GM21423 (cell line): ENCODE measurements around the gene CDK19.

ENCODE experiments used
- ATAC-seq: cut with Tn5 transposase; IDR thresholded peaks from one replicate; pipeline ENCODE4 v1.9.1; 2021; ENCODE audit warnings: mild to moderate bottlenecking, moderate library complexity; ENCODE audit not compliant: unreplicated experiment

The CDK19 gene

DNA sequence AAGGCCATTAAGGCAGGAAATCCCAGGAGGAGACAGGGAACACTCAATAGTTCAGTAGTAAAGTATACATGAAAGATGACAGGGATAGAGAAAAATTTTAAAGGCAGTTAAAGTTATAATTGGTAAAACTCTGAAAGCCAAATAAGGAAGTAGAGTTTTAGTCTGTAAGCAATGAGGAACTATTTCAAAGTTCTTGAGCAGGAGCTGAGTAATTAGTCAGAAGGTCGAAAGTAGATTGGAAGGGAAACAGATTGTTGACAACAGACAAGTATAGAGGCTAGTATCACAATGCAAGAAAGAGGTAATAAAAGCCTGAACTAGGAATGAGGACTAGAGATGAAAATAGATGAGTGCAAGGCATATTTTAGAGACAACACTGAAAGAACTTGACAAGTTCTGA lies 150.3 kb downstream of the CDK19 start:
- ATAC-seq, result no peak

DNA sequence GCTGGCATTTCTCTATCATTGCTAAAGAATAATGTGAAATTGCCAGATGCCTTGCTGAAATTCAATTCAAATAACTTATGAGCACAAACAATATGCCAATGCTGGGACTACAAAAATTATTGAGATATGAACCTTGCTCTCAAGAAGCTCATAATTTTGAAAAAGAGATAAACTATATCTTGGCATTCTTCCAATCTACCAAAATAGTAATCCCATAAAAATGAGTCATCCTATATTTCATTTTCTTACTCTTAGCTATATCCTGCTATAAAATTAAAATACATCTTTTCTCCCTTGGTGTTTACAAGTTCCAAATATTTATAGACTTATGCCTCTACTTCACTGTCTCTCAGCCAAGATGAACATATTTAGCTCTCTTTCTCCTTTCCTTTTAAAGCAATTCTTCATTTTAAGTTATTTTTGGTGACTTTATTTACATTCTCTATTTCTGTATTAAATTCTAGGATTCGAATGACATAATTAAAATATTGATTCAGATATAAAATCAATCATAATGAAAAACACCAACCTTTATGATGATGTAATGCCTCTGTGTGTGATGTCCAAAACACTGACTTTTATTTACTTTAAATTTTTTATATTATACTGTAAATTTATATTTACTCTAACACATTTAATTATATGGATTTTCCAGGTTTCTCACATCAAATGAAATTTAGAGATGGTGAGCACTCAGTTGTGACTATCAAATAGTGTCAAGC lies 152.6 kb downstream of the CDK19 start:
- ATAC-seq, result no peak

DNA sequence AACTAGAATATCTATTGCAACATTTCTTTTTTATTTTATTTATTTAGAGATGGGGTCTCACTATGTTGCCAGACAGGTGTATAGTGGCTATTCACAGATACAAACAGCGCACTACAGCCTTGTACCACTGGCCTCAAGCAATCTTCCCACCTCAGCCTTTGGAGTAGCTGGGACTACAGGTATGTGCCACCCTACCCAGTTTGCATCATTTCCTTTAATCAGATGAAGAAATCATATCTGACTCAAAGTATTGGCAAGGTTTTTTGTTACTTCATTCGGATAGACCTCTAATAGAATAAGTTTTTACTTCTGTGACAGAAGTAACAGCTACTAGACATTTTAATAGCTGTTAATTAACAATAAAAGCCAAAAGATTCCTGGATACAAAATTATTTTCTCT lies 153.9 kb downstream of the CDK19 start:
- no peak for ATAC-seq

DNA sequence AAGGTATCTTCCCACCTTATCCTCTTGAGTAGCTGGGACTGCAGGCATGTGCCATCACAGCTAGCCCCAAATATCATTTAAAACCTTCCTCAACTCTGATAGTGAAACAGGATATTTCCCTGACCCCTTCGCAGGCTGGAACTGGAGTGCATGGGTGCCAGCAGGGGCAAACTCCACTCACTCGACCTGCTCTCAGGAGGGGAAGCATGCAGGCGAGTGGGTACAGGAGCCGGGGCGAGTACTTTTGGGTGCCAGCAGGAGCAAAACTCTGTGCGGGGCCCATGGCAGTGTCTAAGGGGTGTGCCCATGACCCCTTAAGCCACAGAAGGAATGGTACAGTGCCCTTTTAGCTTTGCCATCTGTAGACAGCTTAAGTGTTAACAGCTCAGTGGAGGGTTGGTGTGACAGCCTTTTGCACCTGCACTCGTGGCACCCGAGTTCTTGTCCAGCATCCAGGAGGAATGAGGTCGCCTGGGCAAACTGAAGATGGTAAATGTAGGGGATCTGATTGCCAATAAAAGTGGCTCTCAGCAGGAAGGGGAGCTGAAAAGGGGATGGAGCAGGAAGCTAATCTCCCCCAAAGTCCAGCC lies 155.1 kb downstream of the CDK19 start:
- ATAC-seq, result no peak

DNA sequence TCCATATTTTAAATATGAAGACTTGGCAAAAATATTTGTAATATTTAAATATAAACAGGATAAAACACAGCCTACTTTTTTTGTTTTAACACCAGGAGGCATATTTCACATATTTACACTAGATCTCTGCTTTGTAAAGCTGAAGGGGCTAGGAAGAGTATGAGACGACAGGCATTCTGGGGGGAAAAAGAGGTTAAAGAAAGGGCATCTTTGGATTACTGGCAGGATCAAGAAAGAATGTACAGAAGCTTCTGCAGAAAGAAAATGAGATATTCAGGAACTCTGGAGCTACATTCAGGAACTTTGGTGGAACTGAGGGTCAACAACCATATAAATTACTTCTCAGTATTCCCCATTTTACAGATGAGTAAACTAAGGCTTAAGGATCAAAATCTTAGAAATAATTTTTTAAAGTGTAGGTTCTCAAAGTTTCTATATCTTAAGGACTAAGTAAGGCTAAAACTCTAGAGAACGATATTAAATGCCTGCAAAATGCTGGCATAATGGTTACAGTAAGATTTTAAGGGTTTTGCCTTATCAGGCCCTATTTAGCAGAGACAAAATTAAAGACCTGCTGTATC lies 156.5 kb downstream of the CDK19 start:
- ATAC-seq, result no peak

DNA sequence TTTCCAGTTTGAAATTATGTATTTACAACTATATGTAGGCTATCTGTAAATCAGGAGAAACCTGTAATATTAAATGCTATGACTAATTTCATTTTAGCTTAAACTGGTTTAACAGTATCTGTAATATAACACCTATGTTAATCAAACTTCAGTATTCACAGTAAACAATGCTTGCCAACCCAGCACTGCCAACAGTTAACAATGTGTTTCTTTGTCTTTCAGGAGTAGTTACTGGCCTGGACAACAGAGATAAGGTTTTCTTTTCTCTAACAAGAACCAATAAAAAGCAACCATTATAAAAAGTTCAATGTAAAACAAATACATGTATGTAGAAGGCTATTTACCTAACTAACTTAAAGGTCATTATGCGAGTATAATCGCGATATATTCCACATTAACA lies 158.8 kb downstream of the CDK19 start:
- no peak for ATAC-seq

DNA sequence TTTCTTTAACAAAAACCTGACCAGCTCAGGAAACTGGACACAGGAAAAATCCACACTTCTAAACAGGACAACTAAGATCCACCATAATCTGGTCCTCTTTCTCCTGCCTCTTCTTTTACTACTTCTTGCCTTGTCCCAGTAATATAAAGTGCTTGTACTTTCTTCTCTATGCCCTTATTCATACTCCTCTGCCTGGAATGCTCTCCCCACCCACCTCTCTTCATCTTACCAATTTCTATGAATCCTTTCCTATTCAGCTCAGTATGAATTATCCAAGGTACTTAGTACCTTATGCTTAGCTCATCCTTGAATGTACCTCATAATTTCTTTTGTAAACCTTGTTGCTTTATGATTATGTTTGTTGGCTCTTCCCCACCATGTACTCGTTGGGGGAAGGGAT lies 159.4 kb downstream of the CDK19 start:
- ATAC-seq, result no peak

DNA sequence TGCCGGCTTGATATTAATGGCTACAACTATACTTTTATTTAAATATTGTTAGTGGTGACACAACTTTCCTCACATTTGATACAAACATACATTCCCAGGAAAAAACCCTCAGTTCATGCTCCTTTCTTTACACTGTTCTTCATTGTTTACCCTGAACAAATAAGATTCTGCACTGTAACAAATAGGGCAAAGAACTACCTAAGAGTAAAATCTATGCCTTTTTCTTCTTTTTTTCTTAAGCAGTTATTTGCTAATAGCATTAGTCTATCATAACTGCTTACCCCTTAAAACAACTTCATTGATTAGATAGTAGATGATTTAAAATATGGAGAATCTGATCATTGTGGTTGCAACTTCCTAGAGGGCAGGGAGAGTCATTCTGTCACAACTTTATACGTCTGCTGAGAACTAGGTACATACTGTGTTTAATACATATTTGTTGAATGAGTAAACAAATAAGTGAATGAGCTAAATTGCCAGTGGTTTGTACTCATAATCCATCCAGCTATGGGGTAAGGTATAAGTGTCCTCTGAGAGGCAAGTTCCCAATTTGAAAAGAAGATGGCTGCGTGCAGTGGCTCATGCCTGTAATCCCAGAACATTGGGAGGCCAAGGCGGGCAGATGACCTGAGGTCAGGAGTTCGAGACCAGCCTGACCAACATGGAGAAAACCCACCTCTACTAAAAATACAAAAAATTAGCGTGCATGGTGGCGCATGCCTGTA lies 161.0 kb downstream of the CDK19 start:
- no peak for ATAC-seq

DNA sequence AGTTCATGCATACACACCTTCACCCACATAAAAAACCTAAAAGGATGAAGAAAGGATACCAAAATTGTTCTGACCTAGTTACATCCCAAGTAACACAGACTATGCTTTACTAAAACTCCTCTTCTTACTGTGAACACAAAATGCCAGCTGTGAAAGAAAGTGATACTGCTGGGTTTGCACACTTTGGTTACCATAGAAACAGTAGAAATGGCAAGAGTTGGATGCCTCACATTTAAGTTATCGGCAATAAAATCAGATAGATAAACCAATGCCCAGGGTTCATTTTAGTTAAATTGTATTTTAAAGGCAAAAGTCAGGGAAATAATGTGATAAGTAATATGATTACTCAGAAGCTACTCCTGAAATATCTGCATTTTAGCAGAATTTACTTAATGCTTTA lies 161.9 kb downstream of the CDK19 start:
- no peak for ATAC-seq

DNA sequence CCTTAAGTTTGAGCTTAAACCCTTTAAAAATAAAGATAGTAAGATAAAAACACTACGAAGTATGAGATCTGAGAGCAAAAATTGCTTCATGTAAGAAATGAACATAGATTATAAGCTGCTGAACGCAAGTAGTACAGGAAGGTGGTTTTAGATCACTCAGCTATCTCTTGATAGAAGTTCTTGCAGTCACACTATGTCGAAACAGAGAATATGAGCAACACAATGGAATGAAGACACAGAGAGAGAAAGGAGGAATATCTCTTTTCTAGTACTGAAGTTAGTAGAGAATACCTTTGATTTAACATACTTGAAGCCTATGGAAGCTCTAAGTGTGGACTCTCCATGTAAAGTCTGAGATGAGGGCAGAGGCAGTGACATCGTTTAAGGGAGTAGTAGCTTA lies 162.7 kb downstream of the CDK19 start:
- no peak for ATAC-seq

DNA sequence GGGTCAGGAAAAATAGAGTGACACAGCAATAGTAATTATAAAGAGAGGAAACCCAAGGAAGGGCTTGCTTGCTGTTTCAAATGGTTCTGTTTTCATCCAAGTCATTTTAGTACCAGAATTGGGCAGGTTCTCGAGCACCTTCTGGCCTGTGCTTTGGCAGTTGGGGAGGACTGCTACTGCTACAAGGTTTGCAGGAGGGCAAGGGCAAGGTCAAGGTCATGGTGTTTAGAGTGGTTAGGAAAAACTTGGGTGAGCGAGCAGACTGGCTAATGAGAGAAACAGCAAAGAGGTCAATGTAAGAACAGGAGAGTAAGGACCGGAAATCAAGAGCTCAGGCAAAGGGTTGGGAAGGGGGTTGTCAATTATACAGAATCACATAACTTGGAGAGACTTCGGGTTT lies 164.5 kb downstream of the CDK19 start:
- no peak for ATAC-seq

DNA sequence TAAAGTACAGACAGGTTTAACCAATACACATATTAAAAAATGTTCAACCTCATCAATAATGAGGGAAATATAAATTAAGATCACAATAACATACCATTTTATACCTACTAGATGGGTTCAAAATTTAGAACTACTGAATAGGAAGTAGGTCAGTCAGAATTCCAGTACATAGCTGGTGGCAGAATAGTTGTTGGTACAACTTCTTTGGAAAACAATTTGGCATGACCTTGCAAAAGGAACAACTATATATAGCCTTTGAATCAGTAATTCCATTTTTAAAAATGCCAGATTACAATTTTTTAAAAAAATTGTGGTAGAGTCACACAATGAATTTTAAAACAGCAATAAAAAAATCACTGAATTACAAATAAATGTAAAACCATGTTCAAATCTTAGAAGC lies 165.6 kb downstream of the CDK19 start:
- no peak for ATAC-seq

DNA sequence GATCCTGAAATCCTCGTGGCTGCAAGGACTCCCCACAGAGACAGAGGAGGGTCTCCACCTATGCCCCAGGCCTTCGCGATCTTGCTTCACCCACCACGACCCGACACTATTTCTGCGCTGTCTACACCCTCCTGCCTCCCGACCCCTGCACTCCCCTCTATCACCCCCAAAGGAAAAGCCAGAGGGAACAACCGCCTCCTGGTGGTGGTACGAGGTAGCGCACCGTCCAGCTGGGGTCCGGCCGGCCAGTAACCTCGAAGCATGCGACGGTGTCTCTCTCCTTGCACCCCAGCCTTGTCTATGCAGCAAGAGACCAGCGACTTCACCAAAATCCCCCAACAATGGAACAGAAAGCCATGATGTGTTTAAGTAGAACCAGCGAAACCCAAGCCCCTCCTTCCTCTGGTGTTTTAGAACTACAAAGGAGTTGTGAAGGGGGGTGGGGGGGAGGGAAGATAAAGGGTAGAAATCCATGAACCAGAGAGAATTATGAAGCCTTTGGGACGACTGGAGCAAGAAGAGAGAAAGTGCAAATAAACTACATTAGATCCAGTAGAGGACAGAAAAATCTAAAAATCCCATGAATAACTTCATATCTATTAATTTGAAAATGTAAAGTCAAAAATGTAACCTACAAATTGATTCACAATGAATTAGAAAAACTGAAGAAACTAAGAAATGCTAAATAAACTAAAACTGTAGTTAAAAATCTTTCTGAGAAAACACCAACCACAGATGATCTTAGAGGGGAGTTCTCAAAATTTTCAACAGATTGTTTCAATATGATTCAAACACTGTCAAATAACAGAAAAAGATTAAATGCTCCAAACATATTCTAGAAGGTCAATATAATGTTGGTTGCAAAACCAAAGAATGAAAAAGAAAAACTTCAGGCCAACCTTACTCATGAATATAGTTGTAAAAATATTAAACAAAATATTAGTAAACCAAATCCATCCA lies 168.0 kb downstream of the CDK19 start:
- no peak for ATAC-seq

DNA sequence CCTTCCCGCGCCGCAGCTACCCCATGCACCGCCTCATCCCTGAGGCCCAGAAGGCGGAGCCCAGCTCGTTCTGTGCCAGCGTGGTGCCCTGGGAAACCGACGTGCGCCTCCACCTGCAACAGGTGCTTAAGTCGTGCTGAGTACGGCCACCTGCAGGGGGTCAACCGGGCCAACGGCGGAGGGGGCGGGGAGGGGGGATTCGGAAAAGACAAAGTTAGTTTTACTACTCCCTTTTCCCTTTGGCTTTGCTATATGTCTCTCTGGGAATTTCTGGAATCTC lies 168.9 kb downstream of the CDK19 start:
- ATAC-seq, result no peak

DNA sequence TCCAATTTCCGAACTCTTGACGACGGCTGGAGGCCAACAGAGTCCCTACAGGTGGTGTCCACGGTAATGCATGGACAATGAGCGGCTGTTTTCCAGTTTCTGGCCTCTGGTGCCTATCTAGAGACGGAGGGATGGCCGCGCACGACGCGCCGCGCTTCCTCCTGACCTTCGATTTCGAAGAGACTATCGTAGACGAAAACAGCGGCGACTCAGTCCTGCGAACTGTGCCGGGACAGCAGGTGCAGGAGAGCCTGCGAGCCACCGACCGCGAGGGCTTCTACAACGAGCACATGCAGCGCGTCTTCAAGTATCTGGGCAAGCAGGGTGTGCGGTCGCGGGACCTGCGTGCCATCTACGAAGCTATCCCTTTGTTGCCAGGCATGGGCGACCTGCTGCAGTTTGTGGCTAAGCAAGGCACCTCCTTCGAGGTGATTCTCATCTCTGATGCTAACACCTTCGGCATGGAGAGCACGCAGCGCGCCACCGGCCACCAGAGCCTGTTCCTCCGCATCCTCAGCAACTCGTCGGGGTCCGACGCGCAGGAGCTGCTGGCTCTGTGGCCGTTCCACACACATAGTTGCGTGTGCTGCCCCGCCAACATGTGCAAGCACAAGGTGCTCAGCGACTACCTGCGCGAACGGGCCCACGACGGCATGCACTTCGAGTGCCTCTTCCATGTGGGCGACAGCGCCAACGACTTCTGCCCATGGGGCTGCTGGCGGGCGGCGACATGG lies 169.4 kb downstream of the CDK19 start:
- ATAC-seq, result no peak

DNA sequence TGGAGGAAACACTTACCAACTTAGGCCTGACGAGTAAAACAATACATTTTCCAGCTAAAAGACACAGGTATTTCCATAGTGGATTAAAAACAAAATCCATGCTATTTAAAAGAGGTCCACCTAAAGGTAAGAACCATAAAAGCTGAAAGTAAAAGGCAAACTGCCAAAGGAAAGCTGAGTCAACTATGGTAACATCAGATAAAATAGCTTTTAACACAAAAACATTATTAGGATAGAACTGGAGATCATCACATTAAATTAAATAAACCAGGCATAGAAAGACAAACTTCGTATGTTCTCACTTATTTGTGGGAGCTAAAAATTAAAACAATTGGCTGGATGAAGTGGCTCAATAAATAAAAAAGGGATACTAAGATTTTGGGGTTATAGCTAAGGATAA lies 172.1 kb downstream of the CDK19 start:
- no peak for ATAC-seq

DNA sequence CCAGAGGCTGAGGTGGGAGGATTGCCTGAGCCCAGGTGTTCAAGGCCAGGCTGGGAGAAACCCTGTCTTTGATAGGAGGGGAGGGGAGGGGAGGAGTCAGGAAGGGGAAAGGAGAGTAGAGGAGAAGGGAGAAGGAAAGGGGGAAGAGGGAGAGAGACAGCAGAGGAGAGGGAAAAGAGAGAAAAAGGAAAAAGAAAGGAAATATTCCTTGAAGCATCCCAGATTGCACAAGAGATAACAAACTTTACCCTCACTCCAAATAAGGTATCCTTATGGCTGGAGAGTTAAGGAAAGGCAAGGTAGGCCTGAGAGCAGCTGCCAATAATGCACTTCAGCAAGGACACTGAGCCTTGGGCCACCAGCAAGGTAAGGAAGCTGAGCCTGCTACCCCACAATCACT lies 172.6 kb downstream of the CDK19 start:
- no peak for ATAC-seq

DNA sequence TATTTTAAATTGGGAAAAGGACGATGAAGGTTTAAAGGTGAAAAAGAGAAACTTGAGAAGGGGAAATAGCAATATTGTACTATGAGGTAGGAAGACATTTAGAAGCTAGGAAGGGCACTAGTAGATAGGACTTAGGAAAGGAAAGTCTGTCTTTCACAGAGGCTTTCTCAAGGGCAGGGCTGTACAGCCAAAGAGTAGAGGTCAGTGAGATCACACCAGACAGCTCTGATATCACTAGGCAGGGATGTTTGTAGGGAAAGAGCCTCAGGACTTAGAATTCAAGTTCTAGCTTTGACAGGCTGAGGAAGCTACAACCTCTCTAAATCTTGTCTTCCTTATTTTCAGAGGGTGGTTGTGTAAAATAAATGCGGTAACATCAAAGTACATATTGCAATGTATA lies 178.5 kb downstream of the CDK19 start:
- no peak for ATAC-seq

DNA sequence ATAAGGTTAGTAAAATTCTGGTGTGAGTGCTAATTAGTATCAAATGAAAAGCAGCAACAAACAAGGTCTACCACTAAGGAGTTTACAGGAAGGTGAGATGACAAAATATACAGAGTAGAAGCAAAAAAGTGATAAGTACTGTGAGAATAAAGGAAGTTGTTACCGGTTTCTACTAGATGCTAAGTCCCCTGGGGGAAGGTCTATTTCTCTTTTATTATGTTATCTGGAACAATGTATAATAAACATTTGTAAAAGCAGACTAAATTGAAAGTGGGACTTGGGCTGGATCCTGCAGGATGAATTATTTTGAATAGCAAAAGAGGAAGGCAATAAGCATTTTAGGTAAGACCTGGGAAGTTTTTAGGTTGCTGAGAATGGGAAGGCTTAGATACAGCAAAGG lies 180.2 kb downstream of the CDK19 start:
- no peak for ATAC-seq

DNA sequence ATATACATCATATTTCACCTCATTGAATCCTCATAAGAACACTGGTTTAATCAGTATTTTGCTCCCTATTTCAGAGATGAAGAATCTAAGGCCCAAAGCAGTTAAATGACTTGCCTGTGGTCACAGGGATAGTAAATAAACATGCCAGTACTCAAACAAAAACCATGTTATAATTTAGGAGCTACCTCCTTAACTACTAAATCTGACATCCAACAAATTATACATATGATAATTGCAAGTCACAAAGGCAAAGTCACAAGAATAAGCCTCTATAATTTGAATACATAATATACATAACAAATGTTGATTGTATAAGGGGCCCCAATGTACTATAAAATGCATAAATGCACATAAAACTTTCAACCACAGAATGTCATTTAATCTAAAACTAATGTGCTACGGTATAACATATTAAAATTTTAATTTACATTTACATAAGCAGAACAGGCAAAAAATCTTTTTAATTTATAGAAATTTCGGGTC lies 181.5 kb downstream of the CDK19 start:
- ATAC-seq, result no peak
